Measurements from ENCODE around the gene MYOZ2.
A peak's percentile ranks its signal among the peaks of the same experiment; 100 is the strongest.

The MYOZ2 gene

DNA sequence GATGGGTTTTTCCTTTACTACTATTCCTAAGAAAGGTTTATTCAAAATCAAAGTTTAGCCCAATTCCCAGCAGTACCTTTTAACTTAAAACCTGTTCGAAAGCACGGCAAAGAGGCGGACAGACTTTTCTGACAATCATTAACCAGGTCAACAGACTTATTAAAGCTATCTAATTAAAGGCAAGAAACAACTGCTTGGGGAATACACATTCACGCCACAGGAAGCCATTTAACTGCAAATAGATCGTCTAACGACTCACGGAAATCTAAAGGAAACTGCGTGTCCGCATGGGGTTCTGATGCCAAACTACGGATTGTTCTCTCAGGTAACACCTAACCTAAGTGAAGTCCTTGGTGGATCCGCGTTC, 76.2 kb downstream of the MYOZ2 start:
- no peak for DNase-seq (ENCODE audit: low spot score)
- TF ChIP-seq, protein P1, sequence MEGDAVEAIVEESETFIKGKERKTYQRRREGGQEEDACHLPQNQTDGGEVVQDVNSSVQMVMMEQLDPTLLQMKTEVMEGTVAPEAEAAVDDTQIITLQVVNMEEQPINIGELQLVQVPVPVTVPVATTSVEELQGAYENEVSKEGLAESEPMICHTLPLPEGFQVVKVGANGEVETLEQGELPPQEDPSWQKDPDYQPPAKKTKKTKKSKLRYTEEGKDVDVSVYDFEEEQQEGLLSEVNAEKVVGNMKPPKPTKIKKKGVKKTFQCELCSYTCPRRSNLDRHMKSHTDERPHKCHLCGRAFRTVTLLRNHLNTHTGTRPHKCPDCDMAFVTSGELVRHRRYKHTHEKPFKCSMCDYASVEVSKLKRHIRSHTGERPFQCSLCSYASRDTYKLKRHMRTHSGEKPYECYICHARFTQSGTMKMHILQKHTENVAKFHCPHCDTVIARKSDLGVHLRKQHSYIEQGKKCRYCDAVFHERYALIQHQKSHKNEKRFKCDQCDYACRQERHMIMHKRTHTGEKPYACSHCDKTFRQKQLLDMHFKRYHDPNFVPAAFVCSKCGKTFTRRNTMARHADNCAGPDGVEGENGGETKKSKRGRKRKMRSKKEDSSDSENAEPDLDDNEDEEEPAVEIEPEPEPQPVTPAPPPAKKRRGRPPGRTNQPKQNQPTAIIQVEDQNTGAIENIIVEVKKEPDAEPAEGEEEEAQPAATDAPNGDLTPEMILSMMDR (IDR thresholded peaks at IDR 0.05; ENCODE audit: extremely low read depth, missing control alignments) = no peak

DNA sequence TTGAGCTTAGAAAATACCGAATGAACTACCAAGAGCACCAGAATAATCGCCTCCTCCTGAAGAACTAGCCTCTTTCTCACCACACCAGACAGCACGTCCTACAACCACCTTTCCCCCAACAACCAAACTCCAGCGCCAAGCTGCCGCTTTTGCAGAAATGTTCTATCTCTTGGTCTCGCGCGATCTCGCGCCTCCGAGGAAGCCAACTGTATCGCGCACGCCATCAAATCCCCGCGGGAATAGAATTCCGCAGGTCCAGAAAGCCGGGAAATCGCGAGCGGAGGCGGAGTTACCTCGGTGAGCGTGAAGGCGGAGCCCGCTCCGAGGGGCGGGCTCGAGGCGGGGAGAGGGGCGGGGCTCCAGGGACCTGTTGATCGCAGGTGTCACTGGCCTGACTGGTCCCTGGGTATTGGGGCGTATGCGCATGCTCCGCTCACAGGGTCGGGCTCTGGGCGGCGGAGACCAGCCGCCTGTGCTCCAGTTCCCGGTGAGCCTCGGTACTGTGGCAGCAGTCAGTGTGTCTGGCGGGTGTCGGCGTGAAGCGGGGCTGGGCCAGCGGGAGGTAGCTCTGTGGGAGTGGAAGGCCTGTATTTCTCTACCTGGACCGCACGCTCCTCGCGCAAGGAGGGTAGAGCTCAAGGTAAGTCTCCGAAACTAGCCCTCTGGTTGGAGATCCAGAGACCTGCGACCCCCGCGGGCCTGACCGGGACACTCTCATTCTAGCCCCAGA, 76.8 kb downstream of the MYOZ2 start, which contains the start of gene USP53:
Gene USP53, plus strand, starts transcription at position 480 of the 730 bp plus-strand sequence. CDS start 27,047 bp downstream, outside the sequence.
- TF ChIP-seq, protein P1 (IDR thresholded peaks at IDR 0.05; ENCODE audit: extremely low read depth, missing control alignments) = no peak
- DNase-seq (ENCODE audit: low spot score) = peak; percentile 92

- TF ChIP-seq, protein P1 (IDR thresholded peaks at IDR 0.05; ENCODE audit: extremely low read depth, missing control alignments) = no peak
- peak; percentile 67 for DNase-seq (ENCODE audit: low spot score)
Observed at GRCh38 chr4:119212964-119213606, 77.5 kb downstream of the MYOZ2 start.

GRCh38 chr4:119218093-119218492, 82.5 kb downstream of the MYOZ2 start:
- TF ChIP-seq, protein P1 (IDR thresholded peaks at IDR 0.05; ENCODE audit: extremely low read depth, missing control alignments) = no peak
- DNase-seq (ENCODE audit: low spot score) = no peak

DNA sequence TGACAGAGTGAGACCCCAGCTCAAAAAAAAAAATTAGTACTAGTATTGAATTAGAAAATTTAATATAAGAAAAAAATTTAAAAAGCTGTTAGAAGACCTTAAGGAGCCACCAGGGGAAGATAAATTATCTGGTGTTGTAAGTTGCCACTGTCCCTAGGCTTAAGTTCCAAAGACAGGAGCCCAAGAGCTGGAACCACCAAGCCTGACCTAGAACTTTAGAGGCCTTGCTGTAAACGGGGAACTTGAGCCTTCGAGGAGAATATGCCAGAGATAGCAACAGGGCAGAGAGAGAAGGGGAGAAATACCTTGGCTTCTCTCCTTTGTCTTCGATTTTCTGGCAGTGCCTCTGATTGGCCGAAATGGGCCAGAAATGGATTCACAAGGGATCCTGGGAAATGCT, 85.8 kb downstream of the MYOZ2 start:
- no peak for DNase-seq (ENCODE audit: low spot score)
- TF ChIP-seq, protein P1 (IDR thresholded peaks at IDR 0.05; ENCODE audit: extremely low read depth, missing control alignments) = no peak

DNA sequence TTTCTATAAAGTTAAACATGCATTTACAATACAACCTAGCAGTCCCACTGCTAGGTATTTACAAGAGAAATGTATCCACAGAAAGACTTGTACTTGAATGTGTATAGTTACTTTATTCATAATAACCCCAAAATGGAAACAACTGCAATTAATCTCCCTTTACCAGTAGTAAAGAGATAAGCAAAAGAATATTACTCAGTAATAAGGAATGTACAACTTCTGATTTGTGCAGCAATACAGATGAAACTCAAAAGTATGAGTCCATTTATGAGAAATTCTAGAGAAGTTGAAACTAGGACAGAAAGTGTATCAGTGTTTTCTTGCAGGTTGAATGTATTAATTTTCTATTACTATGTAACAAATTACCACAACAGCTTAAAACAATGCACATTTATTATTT, 92.1 kb downstream of the MYOZ2 start:
- DNase-seq (ENCODE audit: low spot score) = no peak
- TF ChIP-seq, protein P1 (IDR thresholded peaks at IDR 0.05; ENCODE audit: extremely low read depth, missing control alignments) = no peak

DNA sequence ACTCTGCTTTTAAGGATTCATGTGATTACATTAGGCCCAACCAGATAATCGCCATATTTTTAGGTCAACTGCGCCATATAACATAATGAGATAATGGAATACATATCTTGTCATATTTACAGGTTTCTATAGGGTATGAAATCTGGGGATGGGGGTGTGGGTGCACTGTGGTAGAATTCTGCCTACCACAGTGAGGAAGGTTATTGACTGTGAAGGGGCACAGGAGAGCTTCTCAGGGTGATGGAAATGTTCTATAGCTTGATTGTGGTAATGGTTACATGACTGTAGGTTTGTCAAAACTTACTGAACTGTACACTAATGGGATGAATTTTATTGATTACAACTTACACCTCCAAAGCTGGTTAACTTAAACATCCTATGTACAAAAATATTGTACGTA, 92.8 kb downstream of the MYOZ2 start:
- no peak for DNase-seq (ENCODE audit: low spot score)
- TF ChIP-seq, protein P1 (IDR thresholded peaks at IDR 0.05; ENCODE audit: extremely low read depth, missing control alignments) = no peak

All from GM20000 (cell line).